HTERT RPE-1 (cell line): ENCODE measurements around the gene ENGASE.
"Not testable (repeated sequence)": the region's sequence is repeated elsewhere in the genome, so short reads cannot be mapped to it uniquely, and the experiment has no call there.

ENCODE experiments used
- in situ Hi-C: fragments of 300-500 bp; cut with MboI; formaldehyde crosslinking; loops from 4 replicates; pipeline ENCODE4 v1.14.3; 2020; ENCODE audit warnings: low sequenced_read_pairs

Gene ENGASE

DNA sequence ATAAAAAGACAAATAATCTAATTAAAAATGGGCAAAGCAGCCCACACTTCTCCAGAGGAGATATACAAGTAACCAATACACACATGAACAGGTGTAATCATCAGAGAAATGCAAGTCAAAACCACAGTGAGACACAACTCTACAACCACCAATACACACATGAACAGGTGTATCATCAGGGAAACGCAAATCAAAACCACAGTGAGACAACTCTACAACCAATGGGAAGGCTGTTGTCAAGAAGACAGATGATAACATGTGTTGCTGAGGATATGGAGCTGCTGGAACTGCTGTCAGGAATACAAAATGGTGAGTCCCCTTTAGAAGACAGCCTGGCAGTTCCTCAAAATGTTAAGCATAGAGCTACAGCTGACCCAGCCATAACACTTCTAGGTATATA lies 22.5 kb upstream of the ENGASE start:
- in situ Hi-C loops = no loop called here

- in situ Hi-C loops = no loop called here
Observed at GRCh38 chr17:79053251-79053925, 21.2 kb upstream of the ENGASE start.

GRCh38 chr17:79054200-79054960 lies 20.2 kb upstream of the ENGASE start:
- in situ Hi-C loops = no loop called here

DNA sequence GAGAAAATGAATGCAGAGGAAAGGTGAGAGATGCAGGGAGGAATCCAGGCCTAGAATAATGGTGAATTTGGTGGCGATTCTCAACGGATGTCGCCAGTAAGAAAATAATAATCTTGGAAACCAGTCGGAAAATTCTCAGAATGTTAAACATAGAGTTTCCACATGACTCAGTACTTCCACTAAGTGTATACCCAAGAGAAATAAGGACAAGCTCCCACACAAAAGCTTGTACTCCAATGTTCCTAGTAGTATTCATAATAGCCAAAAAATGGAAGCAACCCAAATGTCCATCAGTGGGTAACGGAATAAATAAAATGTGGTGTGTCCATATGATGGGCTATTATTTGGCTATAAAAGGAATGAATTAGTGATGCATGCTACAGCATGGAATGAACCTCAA lies 19.4 kb upstream of the ENGASE start:
- in situ Hi-C loops = no loop called here

DNA sequence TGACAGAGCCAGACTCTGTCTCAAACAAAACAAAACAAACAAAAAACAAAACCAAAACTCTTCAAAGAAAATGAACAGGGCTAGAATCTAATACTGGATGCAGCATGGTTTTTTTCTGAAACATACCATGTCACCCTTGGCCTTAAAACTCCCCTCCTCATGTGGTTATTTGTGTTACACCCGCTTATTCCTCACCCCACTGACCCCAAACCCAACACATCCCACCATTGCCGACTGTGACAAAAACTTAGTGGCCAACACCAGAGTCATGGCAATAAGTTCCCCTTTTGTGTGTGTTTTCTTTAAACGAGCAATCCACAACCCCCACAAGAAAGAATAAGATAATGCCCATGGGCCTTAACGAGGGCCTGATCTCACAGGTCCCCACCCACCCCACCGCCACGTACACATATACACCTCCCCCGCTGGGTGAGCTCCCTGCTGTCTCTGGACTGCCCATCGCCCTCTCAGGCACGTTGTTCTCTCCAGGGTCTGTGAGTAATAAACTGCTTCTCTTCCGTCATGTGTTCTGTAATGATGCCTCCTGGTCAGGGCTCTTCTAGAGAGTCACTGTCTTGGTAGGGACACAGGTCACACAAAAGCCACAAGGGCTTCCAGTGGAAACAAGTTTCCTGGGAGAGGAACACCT lies 16.8 kb upstream of the ENGASE start:
- in situ Hi-C loops = no loop called here

- in situ Hi-C loops = no loop called here
Observed at GRCh38 chr17:79062691-79063090, 11.9 kb upstream of the ENGASE start.

GRCh38 chr17:79064026-79064425 lies 10.6 kb upstream of the ENGASE start:
- in situ Hi-C loops = no loop called here

GRCh38 chr17:79065105-79065670 lies 9.4 kb upstream of the ENGASE start:
- in situ Hi-C loops = no loop called here

DNA sequence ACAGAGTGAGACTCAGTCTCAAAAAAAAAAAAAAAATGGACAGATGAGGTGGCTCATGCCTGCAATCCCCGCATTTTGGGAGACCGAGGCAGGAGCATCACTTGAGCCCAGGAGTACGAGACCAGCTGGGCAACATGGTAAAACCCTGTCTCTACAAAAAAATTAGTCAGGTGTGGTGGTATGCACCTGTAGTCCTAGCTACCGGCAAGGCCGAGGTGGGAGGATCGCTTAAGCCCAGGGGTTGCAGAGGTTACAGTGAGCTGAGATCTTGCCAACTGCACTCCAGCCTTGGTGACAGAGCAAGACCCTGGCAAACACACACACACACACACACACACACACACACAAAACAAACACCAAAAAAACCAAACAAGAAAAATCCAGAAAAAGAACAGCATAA lies 7.7 kb upstream of the ENGASE start:
- in situ Hi-C loops = no loop called here

GRCh38 chr17:79070266-79070880 lies 4.3 kb upstream of the ENGASE start:
- in situ Hi-C loops = no loop called here

DNA sequence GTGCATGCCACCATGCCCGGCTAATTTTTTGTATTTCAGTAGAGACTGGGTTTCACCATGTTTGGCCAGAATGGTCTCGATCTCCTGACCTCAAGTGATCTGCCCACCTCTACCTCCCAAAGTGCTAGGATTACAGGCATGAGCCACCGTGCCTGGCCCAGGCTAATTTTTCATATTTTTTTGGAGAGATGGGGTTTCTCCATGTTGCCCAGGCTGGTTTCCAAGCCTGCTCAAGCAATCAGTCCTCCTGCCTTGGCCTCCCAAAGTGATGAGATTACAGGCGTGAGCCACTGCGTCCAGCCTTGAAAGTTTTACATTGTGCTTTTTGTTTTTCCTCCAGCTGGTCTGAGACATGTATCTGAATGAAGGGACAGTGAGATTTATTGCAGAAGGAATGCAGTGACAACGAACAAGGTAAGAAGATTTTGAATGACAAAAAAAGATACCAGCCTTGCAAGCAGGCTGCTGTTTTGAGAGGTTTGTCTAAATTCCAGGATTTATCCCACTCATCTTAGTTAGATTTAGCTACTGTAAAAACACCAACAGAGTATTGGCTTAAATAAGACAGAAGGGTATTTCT lies 3.4 kb upstream of the ENGASE start:
- in situ Hi-C loops = no loop called here

- in situ Hi-C loops = no loop called here
Observed at GRCh38 chr17:79072544-79072943, 2.1 kb upstream of the ENGASE start.

- in situ Hi-C loops = no loop called here
Observed at GRCh38 chr17:79073016-79073705, 1.5 kb upstream of the ENGASE start.

GRCh38 chr17:79073706-79074088 lies 927 bp upstream of the ENGASE start:
- in situ Hi-C loops = no loop called here

- in situ Hi-C loops = not testable (repeated sequence)
Observed at GRCh38 chr17:79074121-79074648, 439 bp upstream of the ENGASE start.

GRCh38 chr17:79075446-79075750 lies 774 bp downstream of the ENGASE start:
- in situ Hi-C loops = no loop called here

DNA sequence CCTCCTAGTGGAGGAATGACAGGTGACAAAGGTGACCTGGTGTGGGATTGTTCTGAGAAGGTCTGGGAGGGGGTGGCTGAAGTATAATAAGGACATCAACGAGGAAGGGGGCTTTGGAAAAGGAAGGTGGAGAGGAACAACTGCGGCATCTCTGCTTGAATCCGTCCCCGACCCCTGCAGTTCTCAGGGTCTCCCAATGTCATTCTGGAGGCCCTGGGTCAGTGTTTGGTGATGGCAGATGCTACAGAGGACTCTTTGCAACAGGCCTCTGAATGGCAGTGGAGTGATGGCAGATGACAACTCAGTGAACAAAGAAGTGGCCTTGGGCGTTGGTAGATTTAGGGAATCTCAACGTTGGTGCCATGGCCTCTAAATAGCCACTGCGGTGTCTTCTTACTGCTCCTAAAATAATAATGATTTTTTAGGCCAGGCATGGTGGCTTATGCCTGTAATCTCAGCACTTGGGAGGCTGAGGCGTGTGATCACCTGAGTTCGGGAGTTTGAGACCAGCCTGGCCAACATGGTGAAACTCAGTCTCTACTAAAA lies 1.3 kb downstream of the ENGASE start:
- in situ Hi-C loops = no loop called here

DNA sequence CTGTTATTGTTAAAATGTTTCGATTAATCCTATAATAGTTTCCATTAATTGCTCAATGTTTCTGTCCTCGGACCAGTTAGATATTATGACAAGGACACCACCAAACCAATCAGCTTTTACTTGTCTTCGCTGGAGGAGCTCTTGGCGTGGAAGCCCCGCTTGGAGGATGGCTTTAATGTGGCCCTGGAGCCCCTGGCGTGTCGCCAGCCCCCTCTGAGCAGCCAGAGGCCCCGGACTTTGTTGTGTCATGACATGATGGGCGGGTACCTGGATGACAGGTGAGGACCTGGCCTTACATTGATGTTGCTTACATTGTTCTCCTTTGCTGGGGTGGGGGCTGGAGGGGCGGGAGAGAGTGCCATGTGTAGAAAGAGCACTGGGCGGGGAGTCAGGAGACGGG lies 3.0 kb downstream of the ENGASE start:
- in situ Hi-C loops = no loop called here

DNA sequence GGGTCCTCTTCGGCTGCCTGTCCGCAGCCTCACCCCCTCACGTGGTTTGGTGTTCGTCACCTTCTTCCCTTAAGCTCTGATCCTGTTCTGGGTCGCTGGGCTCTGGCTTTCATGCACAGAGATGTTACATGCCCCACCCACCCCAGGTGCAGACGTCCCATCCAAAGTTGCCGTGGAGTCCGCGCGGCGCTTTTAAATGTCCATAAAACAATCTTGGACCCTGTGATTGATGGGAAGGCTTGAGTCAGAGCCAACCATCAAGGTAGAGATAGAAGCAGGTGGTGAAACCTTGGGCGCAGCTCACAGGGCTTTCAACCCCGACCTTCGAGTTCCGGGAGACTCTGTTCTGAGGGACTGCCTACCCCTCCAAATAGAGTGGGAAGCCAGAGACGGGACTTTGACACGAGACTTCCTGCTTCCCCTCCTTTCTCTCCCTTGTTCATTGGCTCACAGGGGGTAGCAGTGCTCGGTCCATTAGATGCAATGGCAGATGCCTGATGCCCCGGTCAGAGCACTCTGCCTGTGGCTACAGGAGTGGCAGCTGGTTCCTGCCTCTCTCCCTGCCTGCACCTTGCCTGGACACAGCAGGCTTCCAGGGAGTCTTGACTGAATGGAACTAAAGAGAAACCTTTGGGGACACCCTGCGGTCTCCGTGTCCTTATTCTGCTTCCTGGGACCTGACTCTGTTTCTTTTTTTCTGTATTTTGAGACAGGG lies 4.0 kb downstream of the ENGASE start:
- in situ Hi-C loops = no loop called here
